HCT116 (cell line): ENCODE results near the gene TMEM150A. TPM values are rescaled to one million over a fixed set of nuclear protein-coding genes. Genes with fewer than 3 reads are reported as not detected.

Source experiments
- ATAC-seq: fragments of 200-7000 bp; cut with Tn5 transposase; 2 replicates; pipeline ENCODE4 v1.9.1; 2020; ENCODE audit warnings: mild to moderate bottlenecking, moderate library complexity
- BruUV-seq: library from RNA; stranded (reverse); fragments of 400-500 nt; replicated peaks from 2 replicates; lab custom pipeline; 2021; lab: Mats Ljungman, UMichigan
- CTCF ChIA-PET: fragments of 300-600 bp; sonication (Branson Sonifier 250); formaldehyde crosslinking; loops from one replicate; lab custom pipeline; 2021; ENCODE audit warnings: antibody characterized with exemption; lab: Charles Lee
- POLR2A ChIA-PET: fragments of 300-600, 350-600 bp; sonication (Branson Sonifier 250); formaldehyde crosslinking; loops from one replicate; lab custom pipeline; 2021; ENCODE audit warnings: antibody characterized with exemption; lab: Charles Lee
- RAD21 ChIA-PET, 2 experiments: fragments of 300-600 bp; sonication (Branson Sonifier 250); formaldehyde crosslinking; loops; one replicate each; lab custom pipeline; 2023; ENCODE audit warnings: low total read pairs in 2 of 2; ENCODE audit not compliant: uncharacterized antibody in 2 of 2, unreplicated experiment in 2 of 2, low non-redundant PET in 1 of 2; lab: Charles Lee
- DNase-seq: peaks from one replicate; pipeline ENCODE4 v3.0.0-alpha.2; 2010; ENCODE audit warnings: low read depth, low spot score
- H2AFZ ChIP-seq: fragments of 200-600 bp; shearing (Covaris generic), sonication (generic); 2 replicates; pipeline ENCODE4 v1.6.1; 2017; ENCODE audit warnings: low read depth, mixed run types, mixed read lengths, antibody characterized with exemption, low read length; ENCODE audit not compliant: poor library complexity, severe bottlenecking
- H3K27ac ChIP-seq: 2 replicates; pipeline ENCODE4 v1.5.1; 2012; ENCODE audit warnings: low read depth, low read length
- H3K27me3 ChIP-seq: fragments of 200-600 bp; sonication (generic); 2 replicates; pipeline ENCODE4 v1.6.1; 2016; ENCODE audit warnings: mixed run types, low read length, mixed read lengths; ENCODE audit not compliant: insufficient read depth
- H3K36me3 ChIP-seq, 2 experiments: fragments of 200-500 bp in 1 of 2; fragments of 200-600 bp in 1 of 2; sonication (Bioruptor generic) in 1 of 2; sonication (generic) in 1 of 2; 2 replicates each; pipeline versions ENCODE4 v1.5.1 to v1.6.1; 2014 to 2016; ENCODE audit warnings: low read length in 2 of 2, inconsistent platforms in 1 of 2, mixed read lengths in 1 of 2, mixed run types in 1 of 2; ENCODE audit not compliant: insufficient read depth in 2 of 2, control insufficient read depth in 1 of 2
- H3K4me1 ChIP-seq, 2 experiments: fragments of 200-600 bp in 1 of 2; sonication (generic) in 1 of 2; 2 replicates each; pipeline versions ENCODE4 v1.5.1 to v1.6.1; 2012 to 2017; ENCODE audit warnings: low read length in 2 of 2, inconsistent platforms in 1 of 2, mild to moderate bottlenecking in 1 of 2, mixed read lengths in 1 of 2, mixed run types in 1 of 2, moderate library complexity in 1 of 2; ENCODE audit not compliant: insufficient read depth in 2 of 2, control insufficient read depth in 1 of 2
- H3K4me2 ChIP-seq: fragments of 200-600 bp; sonication (generic); 2 replicates; pipeline ENCODE4 v1.6.1; 2017; ENCODE audit warnings: mixed run types, low read length, mixed read lengths
- H3K4me3 ChIP-seq, 2 experiments: fragments of 200-600 bp in 1 of 2; sonication (generic) in 1 of 2; replicated peaks in 1 of 2; 2 replicates each; pipeline ENCODE4 v1.5.1; 2011 to 2016; ENCODE audit warnings: low read length in 2 of 2, control low read depth in 1 of 2, low read depth in 1 of 2, mild to moderate bottlenecking in 1 of 2, mixed read lengths in 1 of 2, mixed run types in 1 of 2
- H3K79me2 ChIP-seq: fragments of 200-600 bp; sonication (generic); 2 replicates; pipeline ENCODE4 v1.6.1; 2017; ENCODE audit warnings: mild to moderate bottlenecking, mixed run types, low read length, moderate library complexity, mixed read lengths; ENCODE audit not compliant: insufficient read depth
- H3K9ac ChIP-seq: fragments of 200-600 bp; sonication (generic); 2 replicates; pipeline ENCODE4 v1.6.1; 2016; ENCODE audit warnings: low read length, mixed read lengths
- H3K9me2 ChIP-seq: fragments of 200-600 bp; sonication (generic), shearing (Covaris generic); 2 replicates; pipeline ENCODE4 v1.6.1; 2017; ENCODE audit warnings: mixed run types, mild to moderate bottlenecking, moderate library complexity; ENCODE audit not compliant: insufficient read depth
- H3K9me3 ChIP-seq, 2 experiments: fragments of 200-500 bp in 1 of 2; fragments of 200-600 bp in 1 of 2; sonication (Bioruptor generic) in 1 of 2; sonication (generic) in 1 of 2; 2 replicates each; pipeline ENCODE4 v1.6.1; 2014 to 2017; ENCODE audit warnings: low read length in 2 of 2, mixed read lengths in 2 of 2, inconsistent platforms in 1 of 2, low read depth in 1 of 2, mild to moderate bottlenecking in 1 of 2, mixed run types in 1 of 2, moderate library complexity in 1 of 2; ENCODE audit not compliant: control insufficient read depth in 1 of 2, insufficient read depth in 1 of 2
- H4K20me1 ChIP-seq: fragments of 200-600 bp; sonication (generic), shearing (Covaris generic); 2 replicates; pipeline ENCODE4 v1.6.1; 2017; ENCODE audit warnings: mixed run types, mild to moderate bottlenecking, moderate library complexity; ENCODE audit not compliant: insufficient read depth
- EGR1 ChIP-seq: IDR thresholded peaks from 2 replicates; pipeline ENCODE4 v1.6.1; 2012; ENCODE audit warnings: low read depth
- EZH2phosphoT487 ChIP-seq: fragments of 200-600 bp; IDR thresholded peaks from 2 replicates; pipeline ENCODE4 v1.6.1; 2018; ENCODE audit warnings: antibody characterized with exemption, borderline replicate concordance
- JUND ChIP-seq: IDR thresholded peaks from 2 replicates; pipeline ENCODE4 v1.6.1; 2012
- POLR2A ChIP-seq: IDR thresholded peaks from 2 replicates; pipeline ENCODE4 v1.7.0; 2011; ENCODE audit warnings: borderline replicate concordance; ENCODE audit not compliant: insufficient read depth, insufficient read length; ENCODE audit errors: extremely low read depth
- POLR2AphosphoS5 ChIP-seq: IDR thresholded peaks from 2 replicates; pipeline ENCODE4 v1.6.1; 2011; ENCODE audit warnings: mild to moderate bottlenecking, low read depth, low read length, moderate library complexity
- RAD21 ChIP-seq: IDR thresholded peaks from 2 replicates; pipeline ENCODE4 v1.6.1; 2012; ENCODE audit warnings: low read depth, mild to moderate bottlenecking
- intact Hi-C: fragments of 100-400 bp; cut with micrococcal nuclease; formaldehyde crosslinking; loops from 2 replicates; pipeline ENCODE4 v1.10.0; 2022
- total RNA-seq: library from RNA; stranded (reverse); gene quantifications from one replicate; pipeline ENCODE4 v1.2.1, GENCODE V29; 2021; ENCODE audit not compliant: unreplicated experiment

The TMEM150A gene
- total RNA-seq, 1 experiment from 2014 or later: 9.9 TPM

DNA sequence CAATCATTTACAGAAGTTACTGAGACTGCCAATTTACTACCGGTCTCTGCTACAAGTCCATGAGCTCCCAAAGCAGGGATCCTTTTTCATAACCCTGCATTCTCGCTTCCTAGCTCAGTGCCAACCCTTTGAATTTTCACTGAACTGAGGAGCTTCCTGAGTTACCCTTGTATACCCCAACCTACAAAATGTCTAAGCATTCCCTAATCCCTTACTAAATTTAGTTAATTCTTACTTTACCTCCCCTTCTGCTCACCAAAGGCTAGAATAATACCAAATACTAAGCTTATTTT, 53.9 kb downstream of the TMEM150A start:
- intact Hi-C loops: no loop called here
- peaks cover under 1% of the 10 kb centered on the region; the same call in 1 of the 2 replicates for H3K79me2 ChIP-seq
- no peaks in the 10 kb centered on the region for H3K27me3 ChIP-seq
- no peak overlapping the region for H3K4me3 ChIP-seq
- ChIA-PET CTCF (interaction anchor here (0.9 to 5.0 kb wide), 4 partner anchors 10 to 135 kb away, joined by 3 to 118 read pairs (median 3); partner anchors contain the start of genes MAT2A and SH2D6), RAD21 (interaction anchor here in 1 of 2 experiments (1.4 kb wide), 1 partner anchor 129 kb away, joined by 3 read pairs; no protein-coding TSS in a partner anchor), POLR2A (interaction anchor here (0.8 to 15.3 kb wide), 8 partner anchors 9 to 157 kb away, joined by 3 to 236 read pairs (median 3); partner anchors contain the start of genes MAT2A and SH2D6)
- H3K9ac ChIP-seq: no peak overlapping the region
- peaks cover 14 to 54% of the 10 kb centered on the region in 2 experiments; a peak in 3 of 4 replicates for H3K36me3 ChIP-seq
- no TSS peak for BruUV-seq
- no peak overlapping the region for H2AFZ ChIP-seq
- ATAC-seq: no peak
- H3K9me3 ChIP-seq: no peaks in the 10 kb centered on the region
- no peak overlapping the region for H3K4me2 ChIP-seq
- H4K20me1 ChIP-seq: peaks cover 7% of the 10 kb centered on the region; the same call in 1 of the 2 replicates
- TF ChIP-seq JUND (no peak), EZH2phosphoT487 (no peak), RAD21 (no peak; the same call in 1 of the 2 replicates), EGR1 (no peak), POLR2A (no peak), POLR2AphosphoS5 (no peak)
- no peak overlapping the region for H3K27ac ChIP-seq
- H3K4me1 ChIP-seq: peaks cover 0 to 9% of the 10 kb centered on the region in 2 experiments; a peak in 1 of 4 replicates
- H3K9me2 ChIP-seq: no peaks in the 10 kb centered on the region
- DNase-seq: no peak

Other genes with a start within 250 kb of the TMEM150A start
- gene RETSAT, start 248.2 kb downstream of the TMEM150A start, total RNA-seq: 59.7 TPM
- gene ELMOD3, start 247.9 kb downstream of the TMEM150A start, total RNA-seq: 9.2 TPM
- 223 TPM for gene CAPG, start 192.3 kb downstream of the TMEM150A start, total RNA-seq
- gene SH2D6, start 184.0 kb downstream of the TMEM150A start, total RNA-seq: 2.7 TPM
- gene MAT2A, start 63.5 kb downstream of the TMEM150A start, total RNA-seq: 444 TPM
- gene GGCX, start 41.2 kb downstream of the TMEM150A start, total RNA-seq: 43.5 TPM
- gene VAMP8, start 25.1 kb downstream of the TMEM150A start, total RNA-seq: 52.6 TPM
- gene VAMP5, start 18.3 kb downstream of the TMEM150A start, total RNA-seq: 1.9 TPM
- 77.5 TPM for gene RNF181, start 7.0 kb downstream of the TMEM150A start, total RNA-seq
- gene C2orf68, start 9.4 kb upstream of the TMEM150A start, total RNA-seq: 21.8 TPM
- 92.1 TPM for gene USP39, start 13.5 kb upstream of the TMEM150A start, total RNA-seq
- 13.3 TPM for gene SFTPB, start 65.5 kb upstream of the TMEM150A start, total RNA-seq
- gene GNLY, start 91.7 kb upstream of the TMEM150A start, total RNA-seq: 0.74 TPM
- gene ATOH8, start 151.3 kb upstream of the TMEM150A start, total RNA-seq: 0.74 TPM